ENCODE data around the gene LDLRAD2. TPM values are rescaled to one million over a fixed set of nuclear protein-coding genes. Genes with fewer than 3 reads are reported as not detected.

LDLRAD2 gene
- total RNA-seq, 1 experiment from 2014 or later, result 1.0 TPM

DNA sequence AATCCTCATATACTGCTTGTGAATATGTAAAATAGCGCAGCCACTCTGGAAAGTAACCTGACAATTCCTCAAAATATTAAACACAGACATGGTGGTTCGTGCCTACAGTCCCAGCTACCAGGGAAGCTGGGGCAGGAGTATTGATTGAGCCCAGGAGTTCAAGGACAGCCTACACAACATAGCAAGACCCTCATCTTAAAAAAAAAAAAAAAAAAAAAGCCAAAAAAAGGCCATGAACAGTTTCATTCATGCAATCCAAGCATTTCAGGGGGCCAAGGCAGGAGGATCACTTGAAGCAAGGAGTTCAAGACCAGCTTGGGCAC, 33.7 kb upstream of the LDLRAD2 start:
- Histone ChIP-seq H3K23me2 (ENCODE audit: insufficient read length, low read depth, low read length, poor library complexity, severe bottlenecking) (peaks cover 5% of the 10 kb centered on the region), H4K5ac (ENCODE audit: insufficient read length, low read depth, low read length) (no peak overlapping the region), H4K8ac (replicated peaks; ENCODE audit: insufficient read length, low read depth, low read length) (no peak overlapping the region), H2BK12ac (ENCODE audit: insufficient read length, low read depth, low read length) (no peak overlapping the region), H3K4me1 (ENCODE audit: insufficient read depth, low read length) (no peaks in the 10 kb centered on the region), H3K27me3 (ENCODE audit: insufficient read depth, low read length) (no peaks in the 10 kb centered on the region), H3K23ac (ENCODE audit: insufficient read length, low read depth, low read length) (no peak overlapping the region), H3K9ac (ENCODE audit: extremely low read depth, insufficient read length, low read length) (no peak overlapping the region), H3K4ac (ENCODE audit: low read depth, low read length) (no peak overlapping the region), H2BK15ac (ENCODE audit: low read depth, low read length) (no peak overlapping the region), H2AK5ac (ENCODE audit: insufficient read length, low read length) (no peak overlapping the region), H3K79me2 (ENCODE audit: insufficient read depth, low read length) (peaks cover 66% of the 10 kb centered on the region), H3T11ph (ENCODE audit: low read length) (no peak overlapping the region), H2BK120ac (ENCODE audit: low read depth, low read length, poor library complexity, severe bottlenecking) (no peak overlapping the region), H4K20me1 (ENCODE audit: control insufficient read depth, insufficient read depth, insufficient read length) (no peaks in the 10 kb centered on the region), H2BK5ac (ENCODE audit: insufficient read length, low read length) (no peak overlapping the region), H3K27ac (ENCODE audit: insufficient read length, low read depth, low read length) (no peak overlapping the region), H2BK20ac (ENCODE audit: low read depth, low read length, poor library complexity, severe bottlenecking) (no peak overlapping the region), H3K56ac (ENCODE audit: insufficient read length, low read depth, low read length) (no peak overlapping the region), H2AFZ (ENCODE audit: low read length) (no peak overlapping the region), H3K9me3 (ENCODE audit: control insufficient read depth, low read depth, low read length) (no peaks in the 10 kb centered on the region), H4K91ac (ENCODE audit: insufficient read length, low read depth, low read length) (no peak overlapping the region), H3K18ac (ENCODE audit: insufficient read length, low read depth, low read length) (no peak overlapping the region), H3K79me1 (ENCODE audit: insufficient read depth, low read depth, low read length, poor library complexity, severe bottlenecking) (peaks cover 7% of the 10 kb centered on the region), H3K14ac (ENCODE audit: insufficient read depth, low read length) (no peak overlapping the region), H3K4me2 (ENCODE audit: insufficient read depth, insufficient read length, low read length) (no peak overlapping the region)
- Mint-ChIP-seq H3K9me3 (peaks cover 5 to 11% of the 10 kb centered on the region in 2 experiments; a peak in 3 of 5 replicates), H3K36me3 (ENCODE audit: insufficient read depth in 1 of 3, low read depth in 3 of 3) (peaks cover 2 to 14% (median 7%) of the 10 kb centered on the region in 3 experiments; a peak in 6 of 7 replicates), H3K4me1 (peaks cover 7% of the 10 kb centered on the region in 2 experiments; a peak in 3 of 4 replicates), H3K27me3 (ENCODE audit: low read depth) (no peaks in the 10 kb centered on the region; the same call in 1 of the 2 replicates), H3K4me3 (no peak overlapping the region), H3K27ac (no peak overlapping the region)
- TF ChIP-seq, protein P1, sequence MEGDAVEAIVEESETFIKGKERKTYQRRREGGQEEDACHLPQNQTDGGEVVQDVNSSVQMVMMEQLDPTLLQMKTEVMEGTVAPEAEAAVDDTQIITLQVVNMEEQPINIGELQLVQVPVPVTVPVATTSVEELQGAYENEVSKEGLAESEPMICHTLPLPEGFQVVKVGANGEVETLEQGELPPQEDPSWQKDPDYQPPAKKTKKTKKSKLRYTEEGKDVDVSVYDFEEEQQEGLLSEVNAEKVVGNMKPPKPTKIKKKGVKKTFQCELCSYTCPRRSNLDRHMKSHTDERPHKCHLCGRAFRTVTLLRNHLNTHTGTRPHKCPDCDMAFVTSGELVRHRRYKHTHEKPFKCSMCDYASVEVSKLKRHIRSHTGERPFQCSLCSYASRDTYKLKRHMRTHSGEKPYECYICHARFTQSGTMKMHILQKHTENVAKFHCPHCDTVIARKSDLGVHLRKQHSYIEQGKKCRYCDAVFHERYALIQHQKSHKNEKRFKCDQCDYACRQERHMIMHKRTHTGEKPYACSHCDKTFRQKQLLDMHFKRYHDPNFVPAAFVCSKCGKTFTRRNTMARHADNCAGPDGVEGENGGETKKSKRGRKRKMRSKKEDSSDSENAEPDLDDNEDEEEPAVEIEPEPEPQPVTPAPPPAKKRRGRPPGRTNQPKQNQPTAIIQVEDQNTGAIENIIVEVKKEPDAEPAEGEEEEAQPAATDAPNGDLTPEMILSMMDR (conservative IDR thresholded peaks at IDR 0.05), result no peak
- WGBS (ENCODE audit: extremely low coverage, insufficient read length, low lambda C conversion rate), result no CpG with 5 or more reads among the region's 2 CpGs
- DNase-seq, result no peak
